Kidney (tissue), 14 donors: ENCODE data around the gene MDFIC2. TPM values are rescaled to one million over a fixed set of nuclear protein-coding genes. Genes with fewer than 3 reads are reported as not detected.
A peak's percentile ranks its signal among the peaks of the same experiment; 100 is the strongest.

Experiments used
- DNase-seq, 5 donors: peaks; one replicate each; pipeline ENCODE4 v3.0.0-alpha.2; 2013 to 2020
- FAIRE-seq: peaks from 2 replicates; lab custom pipeline; 2012; peaks lifted over from hg19 to GRCh38; lab: Jason Lieb, UNC
- H3K27ac ChIP-seq, 2 donors: one replicate each; pipeline ENCODE4 v1.7.0; 2013; ENCODE audit warnings: low read depth in 2 of 2, low read length in 2 of 2, inconsistent platforms in 1 of 2
- H3K27me3 ChIP-seq: one replicate; pipeline ENCODE4 v1.7.1; 2013; ENCODE audit warnings: low read length, inconsistent platforms; ENCODE audit not compliant: control insufficient read depth, insufficient read depth
- H3K36me3 ChIP-seq, 3 donors: one replicate each; pipeline versions ENCODE4 v1.7.0 to v1.7.1; 2013; ENCODE audit warnings: low read length in 3 of 3, control low read depth in 1 of 3, inconsistent platforms in 1 of 3; ENCODE audit not compliant: insufficient read depth in 3 of 3, control insufficient read depth in 2 of 3
- H3K4me1 ChIP-seq, 3 donors: one replicate each; pipeline versions ENCODE4 v1.7.0 to v1.7.1; 2013; ENCODE audit warnings: low read length in 3 of 3, inconsistent platforms in 1 of 3, low read depth in 1 of 3; ENCODE audit not compliant: control insufficient read depth in 2 of 3, insufficient read depth in 2 of 3
- H3K4me3 ChIP-seq, 3 donors: one replicate each; pipeline versions ENCODE4 v1.7.0 to v1.8.1; 2013; ENCODE audit warnings: low read length in 3 of 3, control low read depth in 1 of 3, inconsistent platforms in 1 of 3
- H3K9ac ChIP-seq, 3 donors: one replicate each; pipeline versions ENCODE4 v1.7.0 to v1.7.1; 2013; ENCODE audit warnings: low read length in 3 of 3, control low read depth in 1 of 3, inconsistent platforms in 1 of 3
- H3K9me3 ChIP-seq, 3 donors: one replicate each; pipeline versions ENCODE4 v1.7.0 to v1.7.1; 2013; ENCODE audit warnings: low read length in 3 of 3, control low read depth in 1 of 3, inconsistent platforms in 1 of 3; ENCODE audit not compliant: control insufficient read depth in 2 of 3, insufficient read depth in 1 of 3
- CTCF ChIP-seq: IDR thresholded peaks from 3 replicates; pipeline ENCODE4 v1.5.1; 2012; ENCODE audit warnings: mild to moderate bottlenecking, moderate library complexity, borderline replicate concordance; ENCODE audit not compliant: insufficient read depth; ENCODE audit errors: extremely low read depth
- intact Hi-C: fragments of 100-400 bp; cut with DNase I; formaldehyde crosslinking; loops from one replicate; pipeline ENCODE4 v1.11.1; 2022
- polyA plus RNA-seq: library from polyadenylated mRNA; stranded (reverse); fragments of 350-450 nt; fragmentation: Illumina TruSeq; extraction: RNeasy Lipid Tissue Mini Kit (QIAGEN cat#74804); gene quantifications from one replicate; pipeline ENCODE4 v1.2.3, GENCODE V29; 2014; ENCODE audit warnings: low read depth, low replicate concordance; ENCODE audit not compliant: insufficient read depth
- total RNA-seq: library from RNA; stranded (reverse); fragmentation: NEBNext Ultra II Directional; extraction: Animal tissue kit (Norgen Biotek cat#: 25700); gene quantifications from one replicate; pipeline ENCODE4 v1.2.1, GENCODE V29; 2021
- donor health status: control.
- donor health status: control.
- donor health status: control.
- donor health status: control.
- donor health status: control.
- donor health status: DM: yes; HTN: yes; CAD: no.
- donor health status: Normal renal cell carcinoma (clear cell type).

MDFIC2 gene
- total and polyA plus RNA-seq, 2 donors from 2014 or later: not detected

GRCh38 chr3:70183781-70184504 is 128.5 kb downstream of the MDFIC2 start:
- FAIRE-seq (no peak), DNase-seq (no peak)
- intact Hi-C loops: no loop called here
- Histone ChIP-seq H3K4me1 (no peaks in the 10 kb centered on the region), H3K9ac (no peak overlapping the region), H3K27me3 (no peaks in the 10 kb centered on the region), H3K9me3 (no peaks in the 10 kb centered on the region), H3K27ac (no peak overlapping the region), H3K4me3 (no peak overlapping the region), H3K36me3 (no peaks in the 10 kb centered on the region)
- TF ChIP-seq CTCF: no peak

GRCh38 chr3:70182166-70182565 is 130.3 kb downstream of the MDFIC2 start:
- Histone ChIP-seq H3K9ac (no peak overlapping the region), H3K4me3 (no peak overlapping the region), H3K27ac (no peak overlapping the region), H3K36me3 (no peaks in the 10 kb centered on the region), H3K27me3 (no peaks in the 10 kb centered on the region), H3K4me1 (no peaks in the 10 kb centered on the region), H3K9me3 (no peaks in the 10 kb centered on the region)
- intact Hi-C loops: no loop called here
- TF ChIP-seq CTCF: no peak
- FAIRE-seq (no peak), DNase-seq (peak in 3 of 5 donors; percentile 14 to 71 (median 22))

GRCh38 chr3:70180664-70181063 is 131.8 kb downstream of the MDFIC2 start:
- Histone ChIP-seq H3K4me1 (no peaks in the 10 kb centered on the region), H3K36me3 (no peaks in the 10 kb centered on the region), H3K27me3 (no peaks in the 10 kb centered on the region), H3K4me3 (no peak overlapping the region), H3K9me3 (no peaks in the 10 kb centered on the region), H3K27ac (no peak overlapping the region), H3K9ac (no peak overlapping the region)
- intact Hi-C loops: no loop called here
- DNase-seq: no peak
- no peak for FAIRE-seq
- no peak for TF ChIP-seq CTCF

- DNase-seq (no peak), FAIRE-seq (no peak)
- Histone ChIP-seq H3K9me3 (no peaks in the 10 kb centered on the region), H3K27me3 (no peaks in the 10 kb centered on the region), H3K27ac (no peak overlapping the region), H3K36me3 (no peaks in the 10 kb centered on the region), H3K9ac (no peak overlapping the region), H3K4me3 (no peak overlapping the region), H3K4me1 (no peaks in the 10 kb centered on the region)
- intact Hi-C loops: no loop called here
- TF ChIP-seq CTCF: no peak
Measured at GRCh38 chr3:70179111-70179510, 133.3 kb downstream of the MDFIC2 start.
